Measurements from ENCODE around the gene FAM222A.
A peak's percentile ranks its signal among the peaks of the same experiment; 100 is the strongest.

FAM222A gene

DNA sequence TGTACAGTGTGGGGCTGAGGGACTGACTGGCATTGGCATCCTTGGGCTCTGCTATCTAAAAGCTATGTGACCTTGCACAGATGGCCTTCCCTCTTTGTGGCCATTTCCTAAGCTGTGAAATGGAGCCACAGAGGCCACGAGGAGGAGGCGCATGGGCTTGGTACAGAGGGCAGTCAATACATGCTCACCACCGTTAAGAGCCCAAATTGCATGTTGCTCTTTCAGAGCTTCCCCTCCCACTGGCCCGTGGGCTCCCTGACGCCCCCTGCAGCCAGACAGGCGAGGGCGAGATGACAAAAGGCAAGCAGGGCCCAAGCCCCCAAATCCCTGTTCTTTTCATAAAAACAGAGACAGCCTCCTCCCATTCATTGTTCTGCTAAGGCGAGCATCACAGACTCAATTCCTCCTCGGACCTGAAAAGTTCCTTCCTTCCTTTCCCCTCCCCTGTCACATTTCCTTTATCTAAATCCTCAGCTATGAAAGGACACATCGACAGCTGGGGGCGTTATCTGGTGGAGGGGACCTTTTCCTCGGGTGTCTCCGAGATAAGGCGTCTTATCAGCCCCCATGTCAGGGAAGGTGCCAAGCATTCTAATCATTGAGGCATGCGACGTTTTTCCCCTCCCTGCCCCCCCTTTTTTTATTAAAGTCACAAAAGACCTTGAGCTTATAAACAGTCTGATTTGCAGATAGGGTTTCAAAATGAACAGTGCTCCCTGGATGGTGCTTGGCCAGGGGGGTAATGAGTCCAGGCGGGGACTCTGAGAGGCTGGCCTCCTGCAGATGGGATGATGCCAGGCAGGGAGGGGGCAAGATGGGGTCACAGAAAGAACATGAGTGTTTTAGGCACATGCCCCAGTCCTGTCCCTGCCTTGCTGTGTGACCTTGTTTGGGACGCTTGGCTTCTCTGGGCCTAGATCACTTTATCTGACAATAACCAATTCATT lies 26.4 kb downstream of the FAM222A start:
- Histone ChIP-seq H3K4me1 (ENCODE audit: control insufficient read depth, insufficient read depth, low read length, unreplicated experiment) (peaks cover 19% of the 10 kb centered on the region), H3K79me2 (ENCODE audit: control insufficient read depth, insufficient read depth, low read length, unreplicated experiment) (no peaks in the 10 kb centered on the region), H3K4me3 (ENCODE audit: low read depth, low read length) (no peak overlapping the region), H3K36me3 (ENCODE audit: insufficient read depth, low read length) (no peaks in the 10 kb centered on the region), H3K27me3 (ENCODE audit: insufficient read depth, low read length) (peaks cover 12% of the 10 kb centered on the region; the same call in 1 of the 2 replicates), H3K27ac (ENCODE audit: low read depth, low read length) (peak overlapping the region; percentile 83), H2AFZ (ENCODE audit: low read length, unreplicated experiment) (peak overlapping the region; percentile 58)

DNA sequence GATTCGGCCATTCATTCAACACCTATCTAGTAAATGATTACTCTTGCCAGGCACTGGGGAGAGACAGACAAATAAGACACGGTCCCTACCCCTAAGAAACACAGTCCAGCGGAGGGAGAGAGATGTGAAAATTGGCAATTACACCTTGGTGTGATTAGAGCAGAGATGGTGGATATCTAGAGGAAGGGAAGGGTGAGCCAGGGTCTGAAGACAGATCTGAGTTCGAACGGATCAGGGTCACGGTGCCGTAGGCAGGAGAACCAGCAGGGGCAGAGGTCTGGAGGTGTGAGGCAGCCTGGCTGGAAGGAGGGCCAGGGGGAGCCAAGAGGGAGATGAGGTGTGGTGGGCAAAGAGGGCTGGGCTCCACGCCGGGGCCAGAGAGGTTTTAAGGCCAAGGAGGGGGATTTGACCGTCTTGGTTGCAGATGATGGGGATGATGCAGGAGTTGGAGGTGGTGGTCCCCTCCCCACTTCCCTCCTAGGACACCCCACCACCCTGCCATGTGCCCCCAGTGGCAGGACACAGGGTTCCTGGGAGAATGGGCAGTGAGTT lies 27.1 kb downstream of the FAM222A start:
- no peaks in the 10 kb centered on the region for H3K79me2 ChIP-seq (ENCODE audit: control insufficient read depth, insufficient read depth, low read length, unreplicated experiment)
- no peak overlapping the region for H3K4me3 ChIP-seq (ENCODE audit: low read depth, low read length)
- H3K27ac ChIP-seq (ENCODE audit: low read depth, low read length): no peak overlapping the region
- H3K27me3 ChIP-seq (ENCODE audit: insufficient read depth, low read length): peaks cover 6% of the 10 kb centered on the region; the same call in 1 of the 2 replicates
- H3K4me1 ChIP-seq (ENCODE audit: control insufficient read depth, insufficient read depth, low read length, unreplicated experiment): peaks cover 19% of the 10 kb centered on the region
- no peak overlapping the region for H2AFZ ChIP-seq (ENCODE audit: low read length, unreplicated experiment)
- H3K36me3 ChIP-seq (ENCODE audit: insufficient read depth, low read length): no peaks in the 10 kb centered on the region

DNA sequence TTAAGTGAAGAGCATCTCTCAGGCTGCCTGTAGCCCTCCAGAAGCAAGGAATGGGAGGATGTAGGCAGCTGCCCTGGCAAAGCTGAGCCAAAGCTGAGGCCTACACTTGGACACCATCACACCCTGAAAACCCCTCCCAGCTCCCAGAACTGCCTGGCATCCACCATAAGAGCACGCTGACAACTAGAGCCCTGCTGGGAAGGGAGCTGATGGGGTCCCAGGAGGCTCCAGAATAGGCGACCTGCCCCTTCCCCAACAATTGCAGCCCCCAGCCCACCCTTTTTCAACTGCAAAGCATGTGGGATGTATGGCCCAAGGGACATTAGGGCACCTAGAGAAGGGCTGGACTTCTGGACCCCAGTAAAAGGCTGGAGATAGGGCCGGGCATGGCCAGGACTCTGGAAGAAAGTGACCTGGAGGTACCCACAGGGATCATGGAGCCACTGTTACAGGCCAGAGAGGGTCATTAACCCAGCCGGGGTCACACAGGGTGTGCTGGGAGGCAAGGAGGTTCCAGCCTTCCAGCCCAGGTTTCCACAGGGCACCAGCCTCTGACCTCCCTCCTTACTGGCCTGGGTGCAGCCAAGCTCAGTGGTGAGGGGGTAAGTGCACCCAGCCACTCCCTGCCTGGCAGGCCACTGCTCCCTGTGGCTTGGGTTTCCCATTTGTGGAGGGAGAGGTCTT lies 27.8 kb downstream of the FAM222A start:
- Histone ChIP-seq H3K27ac (ENCODE audit: low read depth, low read length) (no peak overlapping the region), H3K27me3 (ENCODE audit: insufficient read depth, low read length) (no peaks in the 10 kb centered on the region), H3K4me1 (ENCODE audit: control insufficient read depth, insufficient read depth, low read length, unreplicated experiment) (peaks cover 19% of the 10 kb centered on the region), H3K4me3 (ENCODE audit: low read depth, low read length) (no peak overlapping the region), H2AFZ (ENCODE audit: low read length, unreplicated experiment) (no peak overlapping the region), H3K79me2 (ENCODE audit: control insufficient read depth, insufficient read depth, low read length, unreplicated experiment) (no peaks in the 10 kb centered on the region), H3K36me3 (ENCODE audit: insufficient read depth, low read length) (no peaks in the 10 kb centered on the region)

DNA sequence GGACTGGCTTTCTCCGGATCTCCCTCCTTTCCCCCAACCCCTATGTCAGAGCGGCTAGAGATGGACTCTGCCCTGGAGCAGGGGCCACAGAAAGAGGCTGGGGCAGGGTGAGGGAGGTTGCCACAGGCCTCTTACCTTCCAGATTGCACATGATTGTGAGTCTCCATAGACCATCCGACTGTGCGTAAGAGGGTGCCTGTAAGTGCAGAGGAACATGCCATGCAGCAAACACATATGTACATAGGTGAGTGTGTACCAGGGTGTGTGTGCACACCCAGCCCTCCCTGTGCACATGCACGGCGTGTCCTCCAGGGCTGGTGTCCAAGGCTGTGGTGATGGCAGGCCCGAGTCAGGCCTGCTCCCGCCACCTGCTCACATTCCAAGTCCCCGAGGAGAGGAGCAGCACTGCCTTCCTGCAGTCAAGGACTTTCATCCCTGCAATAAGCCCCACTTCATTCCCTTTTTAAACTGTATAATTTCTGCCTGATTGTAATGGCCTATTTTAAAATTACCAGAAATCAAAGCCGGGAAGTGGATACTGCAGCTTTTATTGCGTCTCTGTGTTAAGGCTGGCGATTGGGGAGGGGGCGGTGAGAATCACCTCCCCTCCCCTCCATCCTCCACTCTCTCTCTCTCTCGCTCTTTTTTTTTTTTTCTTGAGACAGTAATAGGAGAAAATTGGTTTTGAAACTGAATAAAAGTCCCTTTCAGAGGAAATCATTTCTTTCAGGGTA lies 28.5 kb downstream of the FAM222A start:
- Histone ChIP-seq H3K27me3 (ENCODE audit: insufficient read depth, low read length) (no peaks in the 10 kb centered on the region), H3K4me1 (ENCODE audit: control insufficient read depth, insufficient read depth, low read length, unreplicated experiment) (peaks cover 19% of the 10 kb centered on the region), H3K27ac (ENCODE audit: low read depth, low read length) (no peak overlapping the region), H3K4me3 (ENCODE audit: low read depth, low read length) (no peak overlapping the region), H3K79me2 (ENCODE audit: control insufficient read depth, insufficient read depth, low read length, unreplicated experiment) (no peaks in the 10 kb centered on the region), H2AFZ (ENCODE audit: low read length, unreplicated experiment) (no peak overlapping the region), H3K36me3 (ENCODE audit: insufficient read depth, low read length) (no peaks in the 10 kb centered on the region)

DNA sequence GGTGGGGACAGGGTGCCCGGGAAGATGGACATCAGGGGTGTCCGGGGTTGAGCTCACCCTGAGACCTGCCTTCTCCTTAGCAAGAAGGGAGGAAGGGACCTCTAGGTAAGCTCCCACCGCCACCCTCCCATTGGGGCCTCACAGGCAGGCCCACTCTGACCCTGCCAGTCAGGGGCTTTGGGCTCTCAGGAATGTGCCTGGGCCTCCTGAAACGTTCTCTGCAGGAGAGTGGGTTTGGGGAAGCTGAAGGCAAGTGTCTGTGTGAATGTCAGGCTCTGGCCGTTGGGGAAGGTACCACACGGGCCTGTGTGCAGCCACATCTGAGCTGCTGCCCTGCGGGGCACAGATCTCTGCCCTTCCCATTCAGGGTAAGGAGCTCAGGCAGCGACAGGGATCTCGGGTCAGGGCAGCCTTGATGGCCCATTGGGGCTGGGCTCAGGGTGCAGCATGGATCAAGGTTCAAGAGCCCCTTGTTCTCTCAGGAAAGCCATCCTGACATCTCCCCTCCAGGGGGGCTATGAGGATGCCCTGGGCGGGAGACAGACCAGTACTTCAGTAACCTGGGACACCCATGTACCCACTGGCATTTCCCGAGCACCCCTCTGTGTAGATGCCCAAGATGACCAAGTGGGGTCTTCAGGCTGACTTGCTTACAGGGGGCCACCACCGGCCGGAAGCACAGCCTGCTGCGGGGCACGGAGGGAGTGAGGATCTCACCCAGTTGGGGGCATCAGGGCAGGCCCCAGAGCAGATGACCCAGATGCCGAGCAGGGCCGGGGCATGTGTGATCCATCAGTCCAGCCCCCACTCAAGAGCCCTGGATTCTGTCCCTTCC lies 29.7 kb downstream of the FAM222A start:
- H3K36me3 ChIP-seq (ENCODE audit: insufficient read depth, low read length): no peaks in the 10 kb centered on the region
- H3K4me1 ChIP-seq (ENCODE audit: control insufficient read depth, insufficient read depth, low read length, unreplicated experiment): peaks cover 19% of the 10 kb centered on the region
- no peak overlapping the region for H3K4me3 ChIP-seq (ENCODE audit: low read depth, low read length)
- H3K27me3 ChIP-seq (ENCODE audit: insufficient read depth, low read length): peaks cover 3% of the 10 kb centered on the region; the same call in 1 of the 2 replicates
- H3K79me2 ChIP-seq (ENCODE audit: control insufficient read depth, insufficient read depth, low read length, unreplicated experiment): no peaks in the 10 kb centered on the region
- no peak overlapping the region for H3K27ac ChIP-seq (ENCODE audit: low read depth, low read length)
- no peak overlapping the region for H2AFZ ChIP-seq (ENCODE audit: low read length, unreplicated experiment)

DNA sequence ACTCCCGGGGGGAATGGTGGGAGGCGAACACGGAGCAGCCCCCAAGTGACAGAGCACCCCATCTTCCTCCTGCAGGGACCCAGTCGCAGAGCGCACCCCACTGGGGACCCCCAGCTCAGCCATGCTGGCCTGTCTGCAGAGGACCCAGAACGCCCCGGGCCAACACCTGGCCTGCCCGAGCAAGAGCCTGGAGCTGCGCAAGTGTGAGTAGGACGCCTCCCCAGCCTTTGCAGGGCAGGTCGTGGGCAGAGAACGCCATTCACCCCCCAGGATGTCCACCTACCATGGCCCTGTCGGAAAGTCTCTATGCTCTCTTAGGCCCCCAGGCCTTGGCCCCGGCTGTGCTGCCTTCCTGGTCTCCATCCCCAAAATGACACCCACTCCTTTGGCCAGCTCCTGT lies 30.4 kb downstream of the FAM222A start:
- Histone ChIP-seq H3K27ac (ENCODE audit: low read depth, low read length) (no peak overlapping the region), H3K79me2 (ENCODE audit: control insufficient read depth, insufficient read depth, low read length, unreplicated experiment) (no peaks in the 10 kb centered on the region), H3K4me1 (ENCODE audit: control insufficient read depth, insufficient read depth, low read length, unreplicated experiment) (peaks cover 12% of the 10 kb centered on the region), H3K27me3 (ENCODE audit: insufficient read depth, low read length) (peaks cover 7% of the 10 kb centered on the region; the same call in 1 of the 2 replicates), H2AFZ (ENCODE audit: low read length, unreplicated experiment) (no peak overlapping the region), H3K4me3 (ENCODE audit: low read depth, low read length) (no peak overlapping the region), H3K36me3 (ENCODE audit: insufficient read depth, low read length) (no peaks in the 10 kb centered on the region)

DNA sequence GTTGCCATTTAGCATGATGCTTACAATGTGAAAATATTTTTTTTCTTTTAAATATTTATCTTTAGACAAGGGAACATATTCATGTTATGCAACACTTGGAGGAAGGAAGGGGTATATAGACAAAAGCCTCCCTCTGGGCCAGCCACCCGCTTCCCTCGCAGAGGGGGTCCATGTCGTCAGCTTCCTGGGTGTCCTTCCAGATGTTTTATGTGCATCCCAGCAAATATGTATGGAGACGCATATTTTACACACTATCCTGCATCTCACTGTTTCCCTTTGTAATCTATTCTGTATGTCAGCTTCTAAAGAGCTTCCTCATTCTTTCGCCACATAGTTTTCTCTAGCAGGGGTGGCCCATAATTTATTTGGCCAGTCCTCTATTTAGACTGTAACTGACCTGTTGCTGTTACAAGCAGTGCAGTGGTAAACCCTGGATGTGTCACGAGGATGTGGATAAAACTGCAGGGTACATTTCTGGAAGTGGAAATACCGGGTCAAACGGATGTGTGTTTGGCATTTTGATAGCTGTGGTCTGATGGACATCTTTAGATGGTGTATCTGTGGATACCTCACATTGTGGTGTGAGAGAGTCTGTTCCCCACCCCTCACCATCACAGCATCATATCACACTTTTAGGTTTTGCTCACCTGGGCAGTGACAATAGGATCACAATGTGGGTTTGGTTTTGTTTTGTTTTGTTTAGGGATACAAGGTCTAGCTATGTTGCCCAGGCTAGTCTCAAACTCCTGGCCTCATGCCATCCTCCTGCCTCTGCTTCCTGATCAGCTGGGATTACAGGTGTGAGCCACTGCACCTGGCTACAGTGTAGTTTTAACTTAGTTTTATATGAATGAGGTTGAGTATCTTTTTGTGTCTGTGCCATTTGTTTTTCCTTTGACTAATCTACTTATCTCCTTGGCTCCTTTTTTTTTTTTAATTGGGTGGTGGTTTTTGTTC lies 31.6 kb downstream of the FAM222A start:
- H3K4me3 ChIP-seq (ENCODE audit: low read depth, low read length): no peak overlapping the region
- H2AFZ ChIP-seq (ENCODE audit: low read length, unreplicated experiment): no peak overlapping the region
- H3K79me2 ChIP-seq (ENCODE audit: control insufficient read depth, insufficient read depth, low read length, unreplicated experiment): no peaks in the 10 kb centered on the region
- no peaks in the 10 kb centered on the region for H3K4me1 ChIP-seq (ENCODE audit: control insufficient read depth, insufficient read depth, low read length, unreplicated experiment)
- peaks cover 9% of the 10 kb centered on the region for H3K27me3 ChIP-seq (ENCODE audit: insufficient read depth, low read length)
- H3K36me3 ChIP-seq (ENCODE audit: insufficient read depth, low read length): no peaks in the 10 kb centered on the region
- no peak overlapping the region for H3K27ac ChIP-seq (ENCODE audit: low read depth, low read length)

DNA sequence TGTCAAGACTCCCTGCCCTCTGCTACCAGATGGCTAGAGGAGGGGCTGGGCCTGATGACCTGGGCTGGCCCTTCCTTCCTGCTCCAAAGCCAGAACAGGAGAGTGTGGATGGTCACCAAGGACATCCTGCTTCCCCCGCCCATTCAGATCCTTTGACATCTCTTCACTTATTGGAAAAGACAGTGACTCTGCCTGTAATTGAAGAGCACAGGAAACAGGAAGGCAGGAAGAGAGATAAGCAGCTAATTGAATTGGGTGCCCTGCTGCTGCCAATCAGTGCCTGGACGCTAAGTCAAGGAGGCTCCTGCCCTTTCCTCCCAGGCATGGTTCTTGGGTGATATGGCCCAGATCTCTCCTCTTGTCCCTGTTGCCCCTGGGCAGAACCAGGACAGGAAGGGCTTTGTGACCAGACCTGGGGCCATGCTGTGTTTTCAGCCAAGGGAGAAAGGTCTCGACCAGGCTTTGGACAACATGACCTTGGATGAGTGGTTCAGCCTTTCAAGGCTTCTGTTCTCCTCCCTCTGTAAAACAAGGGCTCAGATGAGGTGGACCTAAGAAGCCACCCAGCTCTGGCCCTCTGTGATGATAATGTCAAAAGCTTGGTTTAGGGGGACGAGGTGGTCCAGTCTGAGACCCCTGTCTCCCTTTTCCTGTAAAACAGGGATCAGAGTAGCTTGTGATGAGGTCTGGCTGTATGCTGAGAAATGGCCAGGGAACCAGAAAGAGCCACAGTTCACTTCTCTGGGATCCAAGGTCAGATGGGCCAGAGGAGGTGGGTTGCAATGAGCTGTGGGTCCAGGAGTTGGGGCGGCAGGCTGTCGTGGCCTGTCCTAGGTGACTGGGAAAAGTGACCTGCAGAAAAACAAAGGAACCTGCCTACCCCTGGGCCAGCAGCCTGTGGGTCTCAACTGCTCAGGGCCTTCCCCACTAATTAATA lies 38.8 kb downstream of the FAM222A start:
- Histone ChIP-seq H3K4me1 (ENCODE audit: control insufficient read depth, insufficient read depth, low read length, unreplicated experiment) (no peaks in the 10 kb centered on the region), H2AFZ (ENCODE audit: low read length, unreplicated experiment) (no peak overlapping the region), H3K4me3 (ENCODE audit: low read depth, low read length) (no peak overlapping the region), H3K27ac (ENCODE audit: low read depth, low read length) (no peak overlapping the region), H3K36me3 (ENCODE audit: insufficient read depth, low read length) (no peaks in the 10 kb centered on the region), H3K27me3 (ENCODE audit: insufficient read depth, low read length) (peaks cover 38% of the 10 kb centered on the region), H3K79me2 (ENCODE audit: control insufficient read depth, insufficient read depth, low read length, unreplicated experiment) (no peaks in the 10 kb centered on the region)

Data from ACC112 (cell line).